GM23338 (cell line): ENCODE measurements around the gene CAPZA1.

ENCODE experiments used
- CREB1 ChIP-seq: fragments of 250-450 bp; sonication (Bioruptor Pico); IDR thresholded peaks from 2 replicates; pipeline ENCODE4 v1.5.0; 2020; ENCODE audit warnings: low read depth, mild to moderate bottlenecking, moderate library complexity
- EZH2 ChIP-seq: fragments of 200-600 bp; sonication (generic); IDR thresholded peaks from one replicate; pipeline ENCODE4 v1.8.0; 2017; ENCODE audit warnings: antibody characterized with exemption, mild to moderate bottlenecking, low read depth; ENCODE audit not compliant: unreplicated experiment
- EZH2phosphoT487 ChIP-seq: fragments of 200-600 bp; sonication (generic); IDR thresholded peaks from one replicate; pipeline ENCODE4 v1.8.1; 2018; ENCODE audit warnings: antibody characterized with exemption; ENCODE audit not compliant: unreplicated experiment
- JUNB ChIP-seq: IDR thresholded peaks from one replicate; pipeline ENCODE4 v1.6.1; 2016; ENCODE audit warnings: antibody characterized with exemption; ENCODE audit not compliant: unreplicated experiment
- NANOG ChIP-seq: IDR thresholded peaks from 2 replicates; pipeline ENCODE4 v1.6.1; 2016; ENCODE audit warnings: antibody characterized with exemption, borderline replicate concordance
- POLR2AphosphoS5 ChIP-seq: IDR thresholded peaks from 2 replicates; pipeline ENCODE4 v1.6.1; 2016; ENCODE audit warnings: antibody characterized with exemption, low read depth
- ZNF331 ChIP-seq: fragments of 250-450 bp; sonication (Bioruptor Pico); IDR thresholded peaks from 2 replicates; pipeline ENCODE4 v1.5.0; 2020; ENCODE audit warnings: low read depth, mild to moderate bottlenecking, moderate library complexity
- TF ChIP-seq, protein P1 (sequence below), 2 experiments: fragments of 200-600 bp in 1 of 2; sonication (generic) in 1 of 2; conservative IDR thresholded peaks; 2 replicates each; pipeline versions ENCODE4 v1.5.1 to v1.6.1; 2016 to 2017; ENCODE audit warnings: antibody characterized with exemption in 2 of 2, low read depth in 2 of 2, mild to moderate bottlenecking in 2 of 2, moderate library complexity in 1 of 2
- TF ChIP-seq, protein P2 (sequence below): IDR thresholded peaks from one replicate; pipeline ENCODE4 v1.6.1; 2018; ENCODE audit warnings: antibody characterized with exemption; ENCODE audit not compliant: unreplicated experiment
- TF ChIP-seq, protein P3 (sequence below): IDR thresholded peaks from 2 replicates; pipeline ENCODE4 v1.6.1; 2016; ENCODE audit warnings: antibody characterized with exemption

DNA sequence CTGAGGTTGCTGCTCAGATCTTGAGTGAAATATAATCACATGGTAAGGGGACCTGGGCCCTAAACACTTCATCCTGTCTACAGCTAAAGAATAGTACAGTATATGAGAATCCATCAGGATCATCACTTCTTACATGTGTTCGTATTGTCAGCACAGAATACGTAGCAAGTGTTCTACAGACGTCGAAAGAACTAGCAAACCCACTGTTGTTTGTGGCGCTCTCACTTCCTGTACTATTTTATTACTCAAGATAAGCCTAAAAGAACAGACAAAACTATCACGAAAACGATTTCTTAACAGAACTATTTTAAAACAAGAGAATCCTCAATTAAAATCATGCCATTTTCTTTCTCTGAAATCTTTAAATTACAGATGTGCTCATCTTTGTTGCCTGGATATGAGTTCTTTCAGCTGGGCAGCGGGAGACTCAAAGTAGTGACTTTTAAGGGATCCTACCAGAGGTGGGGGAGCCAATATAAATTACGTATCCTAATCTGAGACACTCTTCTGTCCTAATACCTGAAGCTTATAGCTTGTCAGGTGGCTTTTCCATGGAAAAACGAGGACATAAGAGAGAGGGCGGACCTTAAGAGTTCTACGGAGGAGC, 1.4 kb upstream of the CAPZA1 start:
- no peak for TF ChIP-seq EZH2phosphoT487
- TF ChIP-seq, protein P1, sequence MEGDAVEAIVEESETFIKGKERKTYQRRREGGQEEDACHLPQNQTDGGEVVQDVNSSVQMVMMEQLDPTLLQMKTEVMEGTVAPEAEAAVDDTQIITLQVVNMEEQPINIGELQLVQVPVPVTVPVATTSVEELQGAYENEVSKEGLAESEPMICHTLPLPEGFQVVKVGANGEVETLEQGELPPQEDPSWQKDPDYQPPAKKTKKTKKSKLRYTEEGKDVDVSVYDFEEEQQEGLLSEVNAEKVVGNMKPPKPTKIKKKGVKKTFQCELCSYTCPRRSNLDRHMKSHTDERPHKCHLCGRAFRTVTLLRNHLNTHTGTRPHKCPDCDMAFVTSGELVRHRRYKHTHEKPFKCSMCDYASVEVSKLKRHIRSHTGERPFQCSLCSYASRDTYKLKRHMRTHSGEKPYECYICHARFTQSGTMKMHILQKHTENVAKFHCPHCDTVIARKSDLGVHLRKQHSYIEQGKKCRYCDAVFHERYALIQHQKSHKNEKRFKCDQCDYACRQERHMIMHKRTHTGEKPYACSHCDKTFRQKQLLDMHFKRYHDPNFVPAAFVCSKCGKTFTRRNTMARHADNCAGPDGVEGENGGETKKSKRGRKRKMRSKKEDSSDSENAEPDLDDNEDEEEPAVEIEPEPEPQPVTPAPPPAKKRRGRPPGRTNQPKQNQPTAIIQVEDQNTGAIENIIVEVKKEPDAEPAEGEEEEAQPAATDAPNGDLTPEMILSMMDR (conservative IDR thresholded peaks at IDR 0.05; ENCODE audit: low read depth in 2 of 2), result no peak
- no peak for TF ChIP-seq POLR2AphosphoS5
- no peak for TF ChIP-seq NANOG
- TF ChIP-seq CREB1 (CRISPR knock-in tag), result no peak
- TF ChIP-seq, protein P2, sequence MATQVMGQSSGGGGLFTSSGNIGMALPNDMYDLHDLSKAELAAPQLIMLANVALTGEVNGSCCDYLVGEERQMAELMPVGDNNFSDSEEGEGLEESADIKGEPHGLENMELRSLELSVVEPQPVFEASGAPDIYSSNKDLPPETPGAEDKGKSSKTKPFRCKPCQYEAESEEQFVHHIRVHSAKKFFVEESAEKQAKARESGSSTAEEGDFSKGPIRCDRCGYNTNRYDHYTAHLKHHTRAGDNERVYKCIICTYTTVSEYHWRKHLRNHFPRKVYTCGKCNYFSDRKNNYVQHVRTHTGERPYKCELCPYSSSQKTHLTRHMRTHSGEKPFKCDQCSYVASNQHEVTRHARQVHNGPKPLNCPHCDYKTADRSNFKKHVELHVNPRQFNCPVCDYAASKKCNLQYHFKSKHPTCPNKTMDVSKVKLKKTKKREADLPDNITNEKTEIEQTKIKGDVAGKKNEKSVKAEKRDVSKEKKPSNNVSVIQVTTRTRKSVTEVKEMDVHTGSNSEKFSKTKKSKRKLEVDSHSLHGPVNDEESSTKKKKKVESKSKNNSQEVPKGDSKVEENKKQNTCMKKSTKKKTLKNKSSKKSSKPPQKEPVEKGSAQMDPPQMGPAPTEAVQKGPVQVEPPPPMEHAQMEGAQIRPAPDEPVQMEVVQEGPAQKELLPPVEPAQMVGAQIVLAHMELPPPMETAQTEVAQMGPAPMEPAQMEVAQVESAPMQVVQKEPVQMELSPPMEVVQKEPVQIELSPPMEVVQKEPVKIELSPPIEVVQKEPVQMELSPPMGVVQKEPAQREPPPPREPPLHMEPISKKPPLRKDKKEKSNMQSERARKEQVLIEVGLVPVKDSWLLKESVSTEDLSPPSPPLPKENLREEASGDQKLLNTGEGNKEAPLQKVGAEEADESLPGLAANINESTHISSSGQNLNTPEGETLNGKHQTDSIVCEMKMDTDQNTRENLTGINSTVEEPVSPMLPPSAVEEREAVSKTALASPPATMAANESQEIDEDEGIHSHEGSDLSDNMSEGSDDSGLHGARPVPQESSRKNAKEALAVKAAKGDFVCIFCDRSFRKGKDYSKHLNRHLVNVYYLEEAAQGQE, result no peak
- no peak for TF ChIP-seq ZNF331 (CRISPR knock-in tag)
- TF ChIP-seq JUNB, result no peak
- no peak for TF ChIP-seq EZH2
- TF ChIP-seq, protein P3, sequence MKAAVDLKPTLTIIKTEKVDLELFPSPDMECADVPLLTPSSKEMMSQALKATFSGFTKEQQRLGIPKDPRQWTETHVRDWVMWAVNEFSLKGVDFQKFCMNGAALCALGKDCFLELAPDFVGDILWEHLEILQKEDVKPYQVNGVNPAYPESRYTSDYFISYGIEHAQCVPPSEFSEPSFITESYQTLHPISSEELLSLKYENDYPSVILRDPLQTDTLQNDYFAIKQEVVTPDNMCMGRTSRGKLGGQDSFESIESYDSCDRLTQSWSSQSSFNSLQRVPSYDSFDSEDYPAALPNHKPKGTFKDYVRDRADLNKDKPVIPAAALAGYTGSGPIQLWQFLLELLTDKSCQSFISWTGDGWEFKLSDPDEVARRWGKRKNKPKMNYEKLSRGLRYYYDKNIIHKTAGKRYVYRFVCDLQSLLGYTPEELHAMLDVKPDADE, result no peak
